OCI-LY1 (cell line): ENCODE data around the gene ZNF148.

Experiments
- CTCF ChIP-seq: fragments of 200-600 bp; sonication (generic), shearing (Covaris generic); IDR thresholded peaks from 2 replicates; pipeline ENCODE4 v1.5.1; 2017; ENCODE audit warnings: mild to moderate bottlenecking, antibody characterized with exemption, low read length, moderate library complexity, mixed read lengths
- EZH2 ChIP-seq: fragments of 200-600 bp; sonication (generic), shearing (Covaris generic); IDR thresholded peaks from 2 replicates; pipeline ENCODE4 v1.8.0; 2017; ENCODE audit warnings: borderline replicate concordance, mixed run types, mild to moderate bottlenecking, antibody characterized with exemption, low read length, moderate library complexity, mixed read lengths

GRCh38 chr3:125386811-125387210, 11.7 kb upstream of the ZNF148 start:
- TF ChIP-seq CTCF (no peak), EZH2 (no peak)
